T-helper 1 cell treated with Interleukin-12 subunit alpha and Interleukin-12 subunit beta and Interleukin-4 antibody, amounts not matched to agents 30 ng/mL and 1 ng/mL, for 36 hours (primary cell): ENCODE measurements around the gene AFAP1. TPM values are rescaled to one million over a fixed set of nuclear protein-coding genes. Genes with fewer than 3 reads are reported as not detected.

Source experiments
- intact Hi-C: fragments of 100-400 bp; cut with micrococcal nuclease; formaldehyde crosslinking; loops from one replicate; pipeline ENCODE4 v1.15.1; 2024
- total RNA-seq: library from RNA; stranded (reverse); gene quantifications from 2 replicates; pipeline ENCODE4 v1.2.3, GENCODE V29; 2022

Gene AFAP1
- total RNA-seq, 1 donor from 2014 or later, result 5.9 TPM

- intact Hi-C loops, result loop anchor here (5.0 kb wide), 1 partner anchor 226 kb away; no protein-coding TSS in a partner anchor
Observed at GRCh38 chr4:7761720-7762119, 177.9 kb downstream of the AFAP1 start.

GRCh38 chr4:7761312-7761711 is 178.3 kb downstream of the AFAP1 start:
- intact Hi-C loops, result loop anchor here (5.0 kb wide), 1 partner anchor 226 kb away; no protein-coding TSS in a partner anchor

GRCh38 chr4:7760706-7761105 is 179.0 kb downstream of the AFAP1 start:
- intact Hi-C loops, result loop anchor here (5.0 kb wide), 1 partner anchor 227 kb away; no protein-coding TSS in a partner anchor

- intact Hi-C loops, result loop anchor here (5.0 kb wide), 1 partner anchor 227 kb away; no protein-coding TSS in a partner anchor
Observed at GRCh38 chr4:7760228-7760627, 179.4 kb downstream of the AFAP1 start.

- intact Hi-C loops, result loop anchor here (1.0 to 5.0 kb wide), 7 partner anchors 12 to 715 kb away; partner anchors contain the start of genes ABLIM2 and AFAP1
Observed at GRCh38 chr4:7759635-7760034, 180.0 kb downstream of the AFAP1 start.

- intact Hi-C loops, result loop anchor here (1.0 kb wide), 6 partner anchors 12 to 715 kb away; partner anchors contain the start of genes ABLIM2 and AFAP1
Observed at GRCh38 chr4:7759216-7759615, 180.4 kb downstream of the AFAP1 start.

GRCh38 chr4:7758476-7758875 is 181.2 kb downstream of the AFAP1 start:
- intact Hi-C loops, result no loop called here

GRCh38 chr4:7757501-7758471 is 181.9 kb downstream of the AFAP1 start:
- intact Hi-C loops, result no loop called here

GRCh38 chr4:7756561-7757355 is 182.9 kb downstream of the AFAP1 start:
- intact Hi-C loops, result no loop called here

GRCh38 chr4:7756071-7756470 is 183.6 kb downstream of the AFAP1 start:
- intact Hi-C loops, result no loop called here

GRCh38 chr4:7755561-7755960 is 184.1 kb downstream of the AFAP1 start:
- intact Hi-C loops, result no loop called here

- intact Hi-C loops, result no loop called here
Observed at GRCh38 chr4:7754565-7755262, 184.9 kb downstream of the AFAP1 start.

GRCh38 chr4:7753931-7754465 is 185.7 kb downstream of the AFAP1 start:
- intact Hi-C loops, result no loop called here

GRCh38 chr4:7753271-7753670 is 186.4 kb downstream of the AFAP1 start:
- intact Hi-C loops, result no loop called here

- intact Hi-C loops, result no loop called here
Observed at GRCh38 chr4:7752649-7753048, 187.0 kb downstream of the AFAP1 start.

- intact Hi-C loops, result no loop called here
Observed at GRCh38 chr4:7750972-7751371, 188.7 kb downstream of the AFAP1 start.

GRCh38 chr4:7750523-7750922 is 189.1 kb downstream of the AFAP1 start:
- intact Hi-C loops, result no loop called here

GRCh38 chr4:7747566-7747965 is 192.1 kb downstream of the AFAP1 start:
- intact Hi-C loops, result no loop called here

- intact Hi-C loops, result no loop called here
Observed at GRCh38 chr4:7747062-7747385, 192.6 kb downstream of the AFAP1 start.

- intact Hi-C loops, result no loop called here
Observed at GRCh38 chr4:7746351-7747061, 193.2 kb downstream of the AFAP1 start.
